ENCODE data around the gene U2AF2.

The U2AF2 gene

GRCh38 chr19:55673465-55673864 is 18.6 kb downstream of the U2AF2 start:
- in situ Hi-C loops (cut with MboI; ENCODE audit: low sequenced_read_pairs): no loop called here

GRCh38 chr19:55673889-55674288 is 19.1 kb downstream of the U2AF2 start:
- in situ Hi-C loops (cut with MboI; ENCODE audit: low sequenced_read_pairs): no loop called here

GRCh38 chr19:55674459-55674840 is 19.6 kb downstream of the U2AF2 start:
- in situ Hi-C loops (cut with MboI; ENCODE audit: low sequenced_read_pairs): no loop called here

GRCh38 chr19:55674841-55675660 is 20.2 kb downstream of the U2AF2 start, which contains the start of gene EPN1:
Gene EPN1 (plus strand): TSS chr19:55675226. CDS start chr19:55678628, 3,402 bp downstream.
- in situ Hi-C loops (cut with MboI; ENCODE audit: low sequenced_read_pairs): no loop called here

GRCh38 chr19:55675661-55676354 is 21.0 kb downstream of the U2AF2 start:
- in situ Hi-C loops (cut with MboI; ENCODE audit: low sequenced_read_pairs): no loop called here

GRCh38 chr19:55676383-55676782 is 21.5 kb downstream of the U2AF2 start:
- in situ Hi-C loops (cut with MboI; ENCODE audit: low sequenced_read_pairs): no loop called here

- in situ Hi-C loops (cut with MboI; ENCODE audit: low sequenced_read_pairs): no loop called here
Observed at GRCh38 chr19:55676889-55677505, 22.2 kb downstream of the U2AF2 start.

GRCh38 chr19:55677572-55678028 is 22.8 kb downstream of the U2AF2 start:
- in situ Hi-C loops (cut with MboI; ENCODE audit: low sequenced_read_pairs): no loop called here

GRCh38 chr19:55678121-55678671 is 23.4 kb downstream of the U2AF2 start:
- in situ Hi-C loops (cut with MboI; ENCODE audit: low sequenced_read_pairs): no loop called here

- in situ Hi-C loops (cut with MboI; ENCODE audit: low sequenced_read_pairs): no loop called here
Observed at GRCh38 chr19:55679343-55680257, 24.8 kb downstream of the U2AF2 start.

GRCh38 chr19:55680339-55681130 is 25.7 kb downstream of the U2AF2 start:
- in situ Hi-C loops (cut with MboI; ENCODE audit: low sequenced_read_pairs): no loop called here

- in situ Hi-C loops (cut with MboI; ENCODE audit: low sequenced_read_pairs): no loop called here
Observed at GRCh38 chr19:55681131-55682092, 26.6 kb downstream of the U2AF2 start.

GRCh38 chr19:55683449-55684261 is 28.8 kb downstream of the U2AF2 start:
- in situ Hi-C loops (cut with MboI; ENCODE audit: low sequenced_read_pairs): no loop called here

- in situ Hi-C loops (cut with MboI; ENCODE audit: low sequenced_read_pairs): no loop called here
Observed at GRCh38 chr19:55684946-55685681, 30.3 kb downstream of the U2AF2 start.

GRCh38 chr19:55685776-55686175 is 30.9 kb downstream of the U2AF2 start:
- in situ Hi-C loops (cut with MboI; ENCODE audit: low sequenced_read_pairs): no loop called here

- in situ Hi-C loops (cut with MboI; ENCODE audit: low sequenced_read_pairs): no loop called here
Observed at GRCh38 chr19:55686311-55687050, 31.6 kb downstream of the U2AF2 start.

Data from HL-60/S4 treated with retinoic acid at 250 ng/mL for 4 days and 3 days (cell line).